ENCODE data around the gene TMEM129.

The TMEM129 gene

GRCh38 chr4:1749826-1750225 lies 28.7 kb upstream of the TMEM129 start:
- Histone ChIP-seq H3K27ac (ENCODE audit: low read depth, low read length) (no peak overlapping the region), H3K4me3 (ENCODE audit: low read depth, low read length) (no peak overlapping the region), H3K4me1 (ENCODE audit: control insufficient read depth, insufficient read depth, low read length, unreplicated experiment) (peaks cover 3% of the 10 kb centered on the region), H3K79me2 (ENCODE audit: control insufficient read depth, insufficient read depth, low read length, unreplicated experiment) (no peaks in the 10 kb centered on the region), H3K36me3 (ENCODE audit: insufficient read depth, low read length) (no peaks in the 10 kb centered on the region), H3K27me3 (ENCODE audit: insufficient read depth, low read length) (no peaks in the 10 kb centered on the region), H2AFZ (ENCODE audit: low read length, unreplicated experiment) (no peak overlapping the region)

- Histone ChIP-seq H2AFZ (ENCODE audit: low read length, unreplicated experiment) (no peak overlapping the region), H3K79me2 (ENCODE audit: control insufficient read depth, insufficient read depth, low read length, unreplicated experiment) (no peaks in the 10 kb centered on the region), H3K4me3 (ENCODE audit: low read depth, low read length) (no peak overlapping the region), H3K4me1 (ENCODE audit: control insufficient read depth, insufficient read depth, low read length, unreplicated experiment) (peaks cover 3% of the 10 kb centered on the region), H3K27me3 (ENCODE audit: insufficient read depth, low read length) (no peaks in the 10 kb centered on the region), H3K36me3 (ENCODE audit: insufficient read depth, low read length) (no peaks in the 10 kb centered on the region), H3K27ac (ENCODE audit: low read depth, low read length) (no peak overlapping the region)
These were observed 28.2 kb upstream of the TMEM129 start for GRCh38 chr4:1749370-1749769.

- H3K36me3 ChIP-seq (ENCODE audit: insufficient read depth, low read length) = no peaks in the 10 kb centered on the region
- no peak overlapping the region for H3K27ac ChIP-seq (ENCODE audit: low read depth, low read length)
- H3K4me1 ChIP-seq (ENCODE audit: control insufficient read depth, insufficient read depth, low read length, unreplicated experiment) = peaks cover 3% of the 10 kb centered on the region
- no peak overlapping the region for H2AFZ ChIP-seq (ENCODE audit: low read length, unreplicated experiment)
- H3K27me3 ChIP-seq (ENCODE audit: insufficient read depth, low read length) = no peaks in the 10 kb centered on the region
- no peaks in the 10 kb centered on the region for H3K79me2 ChIP-seq (ENCODE audit: control insufficient read depth, insufficient read depth, low read length, unreplicated experiment)
- H3K4me3 ChIP-seq (ENCODE audit: low read depth, low read length) = no peak overlapping the region
These were observed 27.4 kb upstream of the TMEM129 start for GRCh38 chr4:1748465-1748995.

- no peaks in the 10 kb centered on the region for H3K36me3 ChIP-seq (ENCODE audit: insufficient read depth, low read length)
- peaks cover 3% of the 10 kb centered on the region for H3K4me1 ChIP-seq (ENCODE audit: control insufficient read depth, insufficient read depth, low read length, unreplicated experiment)
- no peak overlapping the region for H2AFZ ChIP-seq (ENCODE audit: low read length, unreplicated experiment)
- no peak overlapping the region for H3K4me3 ChIP-seq (ENCODE audit: low read depth, low read length)
- no peaks in the 10 kb centered on the region for H3K27me3 ChIP-seq (ENCODE audit: insufficient read depth, low read length)
- no peak overlapping the region for H3K27ac ChIP-seq (ENCODE audit: low read depth, low read length)
- H3K79me2 ChIP-seq (ENCODE audit: control insufficient read depth, insufficient read depth, low read length, unreplicated experiment) = no peaks in the 10 kb centered on the region
These were observed 26.5 kb upstream of the TMEM129 start for GRCh38 chr4:1747603-1747967.

- Histone ChIP-seq H3K79me2 (ENCODE audit: control insufficient read depth, insufficient read depth, low read length, unreplicated experiment) (no peaks in the 10 kb centered on the region), H3K27me3 (ENCODE audit: insufficient read depth, low read length) (no peaks in the 10 kb centered on the region), H2AFZ (ENCODE audit: low read length, unreplicated experiment) (no peak overlapping the region), H3K27ac (ENCODE audit: low read depth, low read length) (no peak overlapping the region), H3K36me3 (ENCODE audit: insufficient read depth, low read length) (no peaks in the 10 kb centered on the region), H3K4me1 (ENCODE audit: control insufficient read depth, insufficient read depth, low read length, unreplicated experiment) (peaks cover 3% of the 10 kb centered on the region), H3K4me3 (ENCODE audit: low read depth, low read length) (no peak overlapping the region)
These were observed 25.9 kb upstream of the TMEM129 start for GRCh38 chr4:1746919-1747602.

- peaks cover 3% of the 10 kb centered on the region for H3K4me1 ChIP-seq (ENCODE audit: control insufficient read depth, insufficient read depth, low read length, unreplicated experiment)
- no peaks in the 10 kb centered on the region for H3K27me3 ChIP-seq (ENCODE audit: insufficient read depth, low read length)
- no peak overlapping the region for H2AFZ ChIP-seq (ENCODE audit: low read length, unreplicated experiment)
- H3K79me2 ChIP-seq (ENCODE audit: control insufficient read depth, insufficient read depth, low read length, unreplicated experiment) = no peaks in the 10 kb centered on the region
- no peaks in the 10 kb centered on the region for H3K36me3 ChIP-seq (ENCODE audit: insufficient read depth, low read length)
- no peak overlapping the region for H3K4me3 ChIP-seq (ENCODE audit: low read depth, low read length)
- no peak overlapping the region for H3K27ac ChIP-seq (ENCODE audit: low read depth, low read length)
These were observed 25.2 kb upstream of the TMEM129 start for GRCh38 chr4:1746265-1746691.

- Histone ChIP-seq H3K4me1 (ENCODE audit: control insufficient read depth, insufficient read depth, low read length, unreplicated experiment) (peaks cover 3% of the 10 kb centered on the region), H3K27ac (ENCODE audit: low read depth, low read length) (no peak overlapping the region)
These were observed 24.6 kb upstream of the TMEM129 start for GRCh38 chr4:1745697-1746096.

GRCh38 chr4:1745165-1745564 lies 24.0 kb upstream of the TMEM129 start:
- peaks cover 3% of the 10 kb centered on the region for H3K4me1 ChIP-seq (ENCODE audit: control insufficient read depth, insufficient read depth, low read length, unreplicated experiment)
- no peak overlapping the region for H3K4me3 ChIP-seq (ENCODE audit: low read depth, low read length)
- no peaks in the 10 kb centered on the region for H3K27me3 ChIP-seq (ENCODE audit: insufficient read depth, low read length)
- no peak overlapping the region for H3K27ac ChIP-seq (ENCODE audit: low read depth, low read length)
- no peaks in the 10 kb centered on the region for H3K79me2 ChIP-seq (ENCODE audit: control insufficient read depth, insufficient read depth, low read length, unreplicated experiment)
- H3K36me3 ChIP-seq (ENCODE audit: insufficient read depth, low read length) = 0 out of 2 replicates have a peak, but pooled peaks cover under 1% of the 10 kb centered on the region
- H2AFZ ChIP-seq (ENCODE audit: low read length, unreplicated experiment) = no peak overlapping the region

More at GRCh38 chr4:1745697-1746096, 24.6 kb upstream of the TMEM129 start:
- no peaks in the 10 kb centered on the region for H3K27me3 ChIP-seq (ENCODE audit: insufficient read depth, low read length)
- H2AFZ ChIP-seq (ENCODE audit: low read length, unreplicated experiment) = no peak overlapping the region
- no peaks in the 10 kb centered on the region for H3K79me2 ChIP-seq (ENCODE audit: control insufficient read depth, insufficient read depth, low read length, unreplicated experiment)
- H3K36me3 ChIP-seq (ENCODE audit: insufficient read depth, low read length) = no peaks in the 10 kb centered on the region
- no peak overlapping the region for H3K4me3 ChIP-seq (ENCODE audit: low read depth, low read length)

GRCh38 chr4:1744552-1744951 lies 23.4 kb upstream of the TMEM129 start:
- Histone ChIP-seq H3K36me3 (ENCODE audit: insufficient read depth, low read length) (0 out of 2 replicates have a peak, but pooled peaks cover 3% of the 10 kb centered on the region), H3K27ac (ENCODE audit: low read depth, low read length) (no peak overlapping the region), H3K79me2 (ENCODE audit: control insufficient read depth, insufficient read depth, low read length, unreplicated experiment) (no peaks in the 10 kb centered on the region), H3K27me3 (ENCODE audit: insufficient read depth, low read length) (no peaks in the 10 kb centered on the region), H3K4me3 (ENCODE audit: low read depth, low read length) (no peak overlapping the region), H3K4me1 (ENCODE audit: control insufficient read depth, insufficient read depth, low read length, unreplicated experiment) (peaks cover 3% of the 10 kb centered on the region), H2AFZ (ENCODE audit: low read length, unreplicated experiment) (no peak overlapping the region)

GRCh38 chr4:1743975-1744374 lies 22.9 kb upstream of the TMEM129 start:
- H3K36me3 ChIP-seq (ENCODE audit: insufficient read depth, low read length) = peaks cover 8% of the 10 kb centered on the region; the same call in 1 of the 2 replicates
- no peak overlapping the region for H3K27ac ChIP-seq (ENCODE audit: low read depth, low read length)
- H3K4me3 ChIP-seq (ENCODE audit: low read depth, low read length) = no peak overlapping the region
- no peak overlapping the region for H2AFZ ChIP-seq (ENCODE audit: low read length, unreplicated experiment)
- H3K79me2 ChIP-seq (ENCODE audit: control insufficient read depth, insufficient read depth, low read length, unreplicated experiment) = no peaks in the 10 kb centered on the region
- no peaks in the 10 kb centered on the region for H3K27me3 ChIP-seq (ENCODE audit: insufficient read depth, low read length)
- H3K4me1 ChIP-seq (ENCODE audit: control insufficient read depth, insufficient read depth, low read length, unreplicated experiment) = peaks cover 3% of the 10 kb centered on the region

- H3K27ac ChIP-seq (ENCODE audit: low read depth, low read length) = no peak overlapping the region
- H3K4me1 ChIP-seq (ENCODE audit: control insufficient read depth, insufficient read depth, low read length, unreplicated experiment) = peaks cover 3% of the 10 kb centered on the region
- H3K36me3 ChIP-seq (ENCODE audit: insufficient read depth, low read length) = peaks cover 10% of the 10 kb centered on the region; the same call in 1 of the 2 replicates
- no peaks in the 10 kb centered on the region for H3K79me2 ChIP-seq (ENCODE audit: control insufficient read depth, insufficient read depth, low read length, unreplicated experiment)
- no peaks in the 10 kb centered on the region for H3K27me3 ChIP-seq (ENCODE audit: insufficient read depth, low read length)
- no peak overlapping the region for H2AFZ ChIP-seq (ENCODE audit: low read length, unreplicated experiment)
- no peak overlapping the region for H3K4me3 ChIP-seq (ENCODE audit: low read depth, low read length)
These were observed 22.4 kb upstream of the TMEM129 start for GRCh38 chr4:1743551-1743950.

Measured in ACC112 (cell line).